HL-60 (cell line): ENCODE results near the gene PSMD2.

Experiments
- GABPA ChIP-seq: IDR thresholded peaks from 2 replicates; pipeline ENCODE4 v1.6.1; 2012; ENCODE audit warnings: low read depth
- POLR2AphosphoS5 ChIP-seq: IDR thresholded peaks from 2 replicates; pipeline ENCODE4 v1.6.1; 2012; ENCODE audit warnings: low read depth
- SPI1 ChIP-seq: IDR thresholded peaks from 2 replicates; pipeline ENCODE4 v1.6.1; 2012; ENCODE audit warnings: low read depth, mild to moderate bottlenecking, borderline replicate concordance
- TF ChIP-seq, protein P1 (sequence below): IDR thresholded peaks from 2 replicates; pipeline ENCODE4 v1.6.1; 2012; ENCODE audit warnings: low read depth; ENCODE audit not compliant: insufficient replicate concordance
- TF ChIP-seq, protein P2 (sequence below): IDR thresholded peaks from one replicate; pipeline ENCODE4 v1.5.1; 2011; ENCODE audit warnings: low read length, control low read depth, inconsistent platforms; ENCODE audit not compliant: insufficient read depth

DNA sequence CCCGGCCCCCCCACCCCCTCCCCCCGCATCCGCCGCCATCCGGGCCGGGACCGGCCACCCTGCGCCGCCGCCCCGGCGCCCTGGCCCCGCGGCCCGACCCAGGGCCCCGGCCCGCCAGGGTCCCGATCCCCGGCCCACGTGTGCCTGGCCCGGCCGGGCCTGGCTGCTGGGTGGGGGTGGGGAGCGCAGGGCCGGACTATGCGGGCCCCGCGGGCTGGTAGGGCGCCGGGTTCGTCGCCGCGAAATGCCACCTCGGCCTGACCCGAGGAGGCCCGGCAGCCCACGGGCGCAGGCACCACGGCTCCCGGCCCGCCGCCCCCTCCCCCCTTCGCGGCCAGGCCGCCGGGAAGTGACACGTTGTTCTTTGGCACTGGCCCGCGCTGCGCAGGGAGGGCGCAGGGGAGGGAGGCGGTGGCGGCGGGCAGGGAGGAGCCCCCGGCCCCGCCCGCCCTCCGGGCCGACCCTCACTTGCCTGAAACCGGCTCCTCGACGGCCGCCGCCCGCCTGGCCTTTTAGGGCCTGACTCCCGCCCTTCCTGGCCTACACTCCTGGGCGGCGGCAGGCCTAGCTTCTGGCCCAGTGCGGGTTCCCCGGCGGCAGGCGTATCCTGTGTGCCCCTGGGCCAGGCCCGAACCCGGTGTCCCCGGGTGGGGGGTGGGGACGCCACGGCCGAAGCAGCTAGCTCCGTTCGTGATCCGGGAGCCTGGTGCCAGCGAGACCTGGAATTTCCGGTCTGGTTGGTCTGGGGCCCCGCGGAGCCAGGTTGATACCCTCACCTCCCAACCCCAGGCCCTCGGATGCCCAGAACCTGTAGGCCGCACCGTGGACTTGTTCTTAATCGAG lies 15.9 kb downstream of the PSMD2 start:
- TF ChIP-seq POLR2AphosphoS5 = no peak
- TF ChIP-seq, protein P1, sequence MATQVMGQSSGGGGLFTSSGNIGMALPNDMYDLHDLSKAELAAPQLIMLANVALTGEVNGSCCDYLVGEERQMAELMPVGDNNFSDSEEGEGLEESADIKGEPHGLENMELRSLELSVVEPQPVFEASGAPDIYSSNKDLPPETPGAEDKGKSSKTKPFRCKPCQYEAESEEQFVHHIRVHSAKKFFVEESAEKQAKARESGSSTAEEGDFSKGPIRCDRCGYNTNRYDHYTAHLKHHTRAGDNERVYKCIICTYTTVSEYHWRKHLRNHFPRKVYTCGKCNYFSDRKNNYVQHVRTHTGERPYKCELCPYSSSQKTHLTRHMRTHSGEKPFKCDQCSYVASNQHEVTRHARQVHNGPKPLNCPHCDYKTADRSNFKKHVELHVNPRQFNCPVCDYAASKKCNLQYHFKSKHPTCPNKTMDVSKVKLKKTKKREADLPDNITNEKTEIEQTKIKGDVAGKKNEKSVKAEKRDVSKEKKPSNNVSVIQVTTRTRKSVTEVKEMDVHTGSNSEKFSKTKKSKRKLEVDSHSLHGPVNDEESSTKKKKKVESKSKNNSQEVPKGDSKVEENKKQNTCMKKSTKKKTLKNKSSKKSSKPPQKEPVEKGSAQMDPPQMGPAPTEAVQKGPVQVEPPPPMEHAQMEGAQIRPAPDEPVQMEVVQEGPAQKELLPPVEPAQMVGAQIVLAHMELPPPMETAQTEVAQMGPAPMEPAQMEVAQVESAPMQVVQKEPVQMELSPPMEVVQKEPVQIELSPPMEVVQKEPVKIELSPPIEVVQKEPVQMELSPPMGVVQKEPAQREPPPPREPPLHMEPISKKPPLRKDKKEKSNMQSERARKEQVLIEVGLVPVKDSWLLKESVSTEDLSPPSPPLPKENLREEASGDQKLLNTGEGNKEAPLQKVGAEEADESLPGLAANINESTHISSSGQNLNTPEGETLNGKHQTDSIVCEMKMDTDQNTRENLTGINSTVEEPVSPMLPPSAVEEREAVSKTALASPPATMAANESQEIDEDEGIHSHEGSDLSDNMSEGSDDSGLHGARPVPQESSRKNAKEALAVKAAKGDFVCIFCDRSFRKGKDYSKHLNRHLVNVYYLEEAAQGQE = no peak
- TF ChIP-seq, protein P2, sequence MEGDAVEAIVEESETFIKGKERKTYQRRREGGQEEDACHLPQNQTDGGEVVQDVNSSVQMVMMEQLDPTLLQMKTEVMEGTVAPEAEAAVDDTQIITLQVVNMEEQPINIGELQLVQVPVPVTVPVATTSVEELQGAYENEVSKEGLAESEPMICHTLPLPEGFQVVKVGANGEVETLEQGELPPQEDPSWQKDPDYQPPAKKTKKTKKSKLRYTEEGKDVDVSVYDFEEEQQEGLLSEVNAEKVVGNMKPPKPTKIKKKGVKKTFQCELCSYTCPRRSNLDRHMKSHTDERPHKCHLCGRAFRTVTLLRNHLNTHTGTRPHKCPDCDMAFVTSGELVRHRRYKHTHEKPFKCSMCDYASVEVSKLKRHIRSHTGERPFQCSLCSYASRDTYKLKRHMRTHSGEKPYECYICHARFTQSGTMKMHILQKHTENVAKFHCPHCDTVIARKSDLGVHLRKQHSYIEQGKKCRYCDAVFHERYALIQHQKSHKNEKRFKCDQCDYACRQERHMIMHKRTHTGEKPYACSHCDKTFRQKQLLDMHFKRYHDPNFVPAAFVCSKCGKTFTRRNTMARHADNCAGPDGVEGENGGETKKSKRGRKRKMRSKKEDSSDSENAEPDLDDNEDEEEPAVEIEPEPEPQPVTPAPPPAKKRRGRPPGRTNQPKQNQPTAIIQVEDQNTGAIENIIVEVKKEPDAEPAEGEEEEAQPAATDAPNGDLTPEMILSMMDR = no peak
- TF ChIP-seq GABPA = no peak
- TF ChIP-seq SPI1 = no peak
